A673 (cell line): ENCODE measurements around the gene GOLGA8J. TPM values are rescaled to one million over a fixed set of nuclear protein-coding genes. Genes with fewer than 3 reads are reported as not detected.

Experiments
- BruUV-seq: library from RNA; stranded (reverse); fragments of 400-500 nt; replicated peaks from 2 replicates; lab custom pipeline; 2021; lab: Mats Ljungman, UMichigan
- CTCF ChIA-PET: fragments of 300-600 bp; sonication (Branson Sonifier 250); formaldehyde crosslinking; loops from one replicate; lab custom pipeline; 2022; ENCODE audit warnings: antibody characterized with exemption; lab: Charles Lee
- POLR2A ChIA-PET: fragments of 300-600 bp; sonication (Branson Sonifier 250); formaldehyde crosslinking; loops from one replicate; lab custom pipeline; 2022; ENCODE audit warnings: antibody characterized with exemption; ENCODE audit not compliant: low non-redundant PET; lab: Charles Lee
- DNase-seq: peaks from one replicate; pipeline ENCODE4 v3.0.0-alpha.2; 2015; ENCODE audit warnings: low spot score
- H3K27ac ChIP-seq: fragments of 200-600 bp; sonication (generic); 2 replicates; pipeline ENCODE4 v1.5.1; 2016; ENCODE audit warnings: mixed run types, low read depth, mild to moderate bottlenecking, mixed read lengths, antibody characterized with exemption, low read length; ENCODE audit not compliant: poor library complexity, severe bottlenecking
- H3K27me3 ChIP-seq: fragments of 200-600 bp; sonication (generic); replicated peaks from 2 replicates; pipeline ENCODE4 v1.6.1; 2017; ENCODE audit warnings: mixed run types, low read depth, mild to moderate bottlenecking, mixed read lengths, antibody characterized with exemption, low read length; ENCODE audit not compliant: insufficient read depth, poor library complexity
- H3K36me3 ChIP-seq: fragments of 200-600 bp; sonication (generic); 2 replicates; pipeline ENCODE4 v1.6.1; 2016; ENCODE audit warnings: mixed run types, mild to moderate bottlenecking, mixed read lengths, antibody characterized with exemption, low read length; ENCODE audit not compliant: insufficient read depth, poor library complexity, severe bottlenecking
- H3K4me1 ChIP-seq: fragments of 200-600 bp; sonication (generic); 2 replicates; pipeline ENCODE4 v1.6.1; 2017; ENCODE audit warnings: mixed run types, mild to moderate bottlenecking, mixed read lengths, antibody characterized with exemption, low read length; ENCODE audit not compliant: insufficient read depth, poor library complexity, severe bottlenecking
- H3K4me3 ChIP-seq: fragments of 200-600 bp; sonication (generic); 2 replicates; pipeline ENCODE4 v1.5.1; 2016; ENCODE audit warnings: low read depth, mixed run types, mild to moderate bottlenecking, mixed read lengths, low read length; ENCODE audit not compliant: poor library complexity, severe bottlenecking
- H3K9me3 ChIP-seq: fragments of 200-600 bp; sonication (generic); 2 replicates; pipeline ENCODE4 v1.6.1; 2016; ENCODE audit warnings: mixed run types, low read depth, mild to moderate bottlenecking, mixed read lengths, antibody characterized with exemption, low read length; ENCODE audit not compliant: poor library complexity, severe bottlenecking
- EZH2 ChIP-seq: fragments of 200-600 bp; sonication (generic); IDR thresholded peaks from 2 replicates; pipeline ENCODE4 v1.6.1; 2017; ENCODE audit warnings: borderline replicate concordance, low read depth, mild to moderate bottlenecking, mixed read lengths, antibody characterized with exemption, low read length; ENCODE audit not compliant: poor library complexity, severe bottlenecking
- intact Hi-C: fragments of 100-400 bp; cut with micrococcal nuclease; formaldehyde crosslinking; loops from one replicate; pipeline ENCODE4 v1.10.0; 2022; ENCODE audit not compliant: unreplicated experiment
- total RNA-seq: library from RNA; stranded (reverse); gene quantifications from 2 replicates; pipeline ENCODE4 v1.2.3, GENCODE V29; 2021
- TF ChIP-seq, protein P1 (sequence below): fragments of 300-800, 200-600 bp; sonication (generic); conservative IDR thresholded peaks from 2 replicates; pipeline ENCODE4 v1.5.1; 2017; ENCODE audit warnings: low read depth, mild to moderate bottlenecking, antibody characterized with exemption, low read length, moderate library complexity, mixed read lengths

The GOLGA8J gene
- total RNA-seq, 1 experiment from 2014 or later, result not detected

DNA sequence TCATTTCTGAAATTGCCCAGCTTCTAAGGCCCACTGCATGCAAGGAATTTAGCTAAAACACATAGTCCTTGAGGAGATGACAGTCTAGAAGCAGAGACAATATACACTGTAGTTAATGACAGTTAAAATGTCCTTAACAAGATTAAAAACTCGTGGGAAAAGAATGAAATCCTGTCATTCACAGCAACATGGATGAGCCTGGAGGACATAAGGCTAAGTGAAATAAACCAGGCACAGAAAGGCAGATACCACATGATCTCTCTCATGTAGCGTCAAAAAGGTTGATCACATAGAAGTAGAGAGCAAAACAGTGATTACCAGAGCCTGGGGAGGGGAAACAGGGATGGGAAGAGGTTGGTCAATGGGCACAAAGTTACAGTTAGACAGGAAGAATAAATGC is 36.3 kb upstream of the GOLGA8J start:
- BruUV-seq, result no TSS peak
- TF ChIP-seq, protein P1, sequence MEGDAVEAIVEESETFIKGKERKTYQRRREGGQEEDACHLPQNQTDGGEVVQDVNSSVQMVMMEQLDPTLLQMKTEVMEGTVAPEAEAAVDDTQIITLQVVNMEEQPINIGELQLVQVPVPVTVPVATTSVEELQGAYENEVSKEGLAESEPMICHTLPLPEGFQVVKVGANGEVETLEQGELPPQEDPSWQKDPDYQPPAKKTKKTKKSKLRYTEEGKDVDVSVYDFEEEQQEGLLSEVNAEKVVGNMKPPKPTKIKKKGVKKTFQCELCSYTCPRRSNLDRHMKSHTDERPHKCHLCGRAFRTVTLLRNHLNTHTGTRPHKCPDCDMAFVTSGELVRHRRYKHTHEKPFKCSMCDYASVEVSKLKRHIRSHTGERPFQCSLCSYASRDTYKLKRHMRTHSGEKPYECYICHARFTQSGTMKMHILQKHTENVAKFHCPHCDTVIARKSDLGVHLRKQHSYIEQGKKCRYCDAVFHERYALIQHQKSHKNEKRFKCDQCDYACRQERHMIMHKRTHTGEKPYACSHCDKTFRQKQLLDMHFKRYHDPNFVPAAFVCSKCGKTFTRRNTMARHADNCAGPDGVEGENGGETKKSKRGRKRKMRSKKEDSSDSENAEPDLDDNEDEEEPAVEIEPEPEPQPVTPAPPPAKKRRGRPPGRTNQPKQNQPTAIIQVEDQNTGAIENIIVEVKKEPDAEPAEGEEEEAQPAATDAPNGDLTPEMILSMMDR, result no peak
- TF ChIP-seq EZH2, result no peak
- DNase-seq, result no peak
- Histone ChIP-seq H3K4me3 (no peak overlapping the region), H3K4me1 (no peaks in the 10 kb centered on the region), H3K36me3 (no peaks in the 10 kb centered on the region), H3K27me3 (no peaks in the 10 kb centered on the region), H3K27ac (no peak overlapping the region), H3K9me3 (no peaks in the 10 kb centered on the region)
- intact Hi-C loops, result no loop called here
- POLR2A ChIA-PET, result no interaction called here
- CTCF ChIA-PET, result no interaction called here

DNA sequence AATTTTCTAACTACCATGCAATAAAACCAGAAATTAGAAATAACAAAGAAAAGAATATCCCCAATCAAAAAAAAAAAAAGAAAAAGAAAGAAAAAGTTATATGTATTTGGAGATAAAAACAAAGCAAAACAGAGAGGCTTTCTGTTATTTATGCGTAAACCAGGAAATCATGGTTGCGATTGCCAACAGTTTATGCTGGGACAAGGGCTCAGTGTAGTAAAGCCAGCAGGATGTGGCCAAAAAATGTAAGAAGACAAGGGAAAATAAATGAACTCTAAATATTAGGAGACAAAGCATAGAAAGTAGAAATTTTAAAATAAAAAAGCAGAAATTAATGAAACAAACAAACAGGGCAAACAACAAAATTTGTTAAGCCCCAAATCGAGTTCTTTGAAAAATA is 27.2 kb upstream of the GOLGA8J start:
- ChIA-PET CTCF (no interaction called here), POLR2A (no interaction called here)
- BruUV-seq, result no TSS peak
- Histone ChIP-seq H3K36me3 (no peaks in the 10 kb centered on the region), H3K4me3 (no peak overlapping the region), H3K9me3 (no peaks in the 10 kb centered on the region), H3K4me1 (no peaks in the 10 kb centered on the region), H3K27me3 (no peaks in the 10 kb centered on the region), H3K27ac (no peak overlapping the region)
- intact Hi-C loops, result no loop called here
- DNase-seq, result no peak
- TF ChIP-seq, protein P1, result no peak
- TF ChIP-seq EZH2, result no peak

DNA sequence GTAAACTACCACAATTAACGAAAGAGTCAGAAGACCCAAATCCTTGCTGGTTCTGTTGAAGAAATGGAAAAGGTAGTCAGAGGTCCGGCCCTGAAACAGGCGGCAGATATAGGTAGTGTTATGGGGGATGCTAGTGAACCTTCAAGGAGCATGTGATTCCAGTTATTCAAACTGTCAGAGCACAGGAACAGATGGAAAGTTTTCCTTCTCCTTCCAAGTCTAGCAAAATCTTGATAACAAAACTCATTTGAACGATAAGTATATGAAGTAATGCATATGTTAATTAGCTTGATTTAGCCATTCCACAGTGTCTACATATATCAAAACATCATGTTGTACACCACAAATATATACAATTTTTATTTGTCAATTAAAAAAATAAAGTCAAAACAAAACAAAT is 26.6 kb upstream of the GOLGA8J start:
- intact Hi-C loops, result no loop called here
- CTCF ChIA-PET, result no interaction called here
- Histone ChIP-seq H3K36me3 (no peaks in the 10 kb centered on the region), H3K27ac (no peak overlapping the region), H3K9me3 (no peaks in the 10 kb centered on the region), H3K4me1 (no peaks in the 10 kb centered on the region), H3K4me3 (no peak overlapping the region), H3K27me3 (no peaks in the 10 kb centered on the region)
- no peak for DNase-seq
- BruUV-seq, result no TSS peak
- POLR2A ChIA-PET, result no interaction called here
- TF ChIP-seq, protein P1, result no peak
- no peak for TF ChIP-seq EZH2
